Mucosa of stomach (tissue), 1 donor: ENCODE data around the gene FZR1.
"Not testable (repeated sequence)": the region's sequence is repeated elsewhere in the genome, so short reads cannot be mapped to it uniquely, and the experiment has no call there.

Source experiments
- H3K27me3 ChIP-seq: one replicate; pipeline ENCODE4 v1.7.0; 2013; ENCODE audit warnings: mild to moderate bottlenecking, low read length; ENCODE audit not compliant: control insufficient read depth, insufficient read depth
- H3K36me3 ChIP-seq: one replicate; pipeline ENCODE4 v1.7.0; 2013; ENCODE audit warnings: low read length; ENCODE audit not compliant: control insufficient read depth, insufficient read depth
- H3K4me1 ChIP-seq: one replicate; pipeline ENCODE4 v1.7.0; 2013; ENCODE audit warnings: mild to moderate bottlenecking, low read length; ENCODE audit not compliant: control insufficient read depth, insufficient read depth
- H3K4me3 ChIP-seq: one replicate; pipeline ENCODE4 v1.7.0; 2013; ENCODE audit warnings: low read length
- H3K9ac ChIP-seq: one replicate; pipeline ENCODE4 v1.7.0; 2013; ENCODE audit warnings: mild to moderate bottlenecking, low read length, moderate library complexity
- H3K9me3 ChIP-seq: one replicate; pipeline ENCODE4 v1.7.0; 2013; ENCODE audit warnings: mild to moderate bottlenecking, low read length, moderate library complexity; ENCODE audit not compliant: control insufficient read depth
- donor health status: Pancreatic carcinoma.

Gene FZR1

DNA sequence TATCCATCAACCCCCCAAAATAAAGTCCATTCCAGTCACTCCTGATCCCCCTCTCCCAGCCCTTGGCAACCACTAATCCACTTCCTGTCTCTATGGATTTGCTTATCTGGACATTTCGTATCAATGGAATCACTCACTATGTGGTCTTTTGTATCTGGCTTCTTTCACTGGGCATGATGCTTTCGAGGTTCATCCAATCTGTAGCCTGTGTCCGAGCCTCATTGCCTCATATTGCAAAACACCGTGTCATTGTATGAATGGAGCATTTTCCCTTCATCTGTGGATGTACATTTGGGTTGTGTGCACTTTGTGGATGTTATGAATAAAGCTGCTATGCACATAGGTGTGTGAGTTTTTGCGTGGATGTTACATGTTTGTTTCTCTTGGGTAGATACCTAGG is 1.4 kb upstream of the FZR1 start:
- no peak overlapping the region for H3K4me3 ChIP-seq
- peaks cover 3% of the 10 kb centered on the region for H3K4me1 ChIP-seq
- H3K36me3 ChIP-seq, result no peaks in the 10 kb centered on the region
- no peak overlapping the region for H3K9ac ChIP-seq
- no peaks in the 10 kb centered on the region for H3K27me3 ChIP-seq
- H3K9me3 ChIP-seq, result no peaks in the 10 kb centered on the region

DNA sequence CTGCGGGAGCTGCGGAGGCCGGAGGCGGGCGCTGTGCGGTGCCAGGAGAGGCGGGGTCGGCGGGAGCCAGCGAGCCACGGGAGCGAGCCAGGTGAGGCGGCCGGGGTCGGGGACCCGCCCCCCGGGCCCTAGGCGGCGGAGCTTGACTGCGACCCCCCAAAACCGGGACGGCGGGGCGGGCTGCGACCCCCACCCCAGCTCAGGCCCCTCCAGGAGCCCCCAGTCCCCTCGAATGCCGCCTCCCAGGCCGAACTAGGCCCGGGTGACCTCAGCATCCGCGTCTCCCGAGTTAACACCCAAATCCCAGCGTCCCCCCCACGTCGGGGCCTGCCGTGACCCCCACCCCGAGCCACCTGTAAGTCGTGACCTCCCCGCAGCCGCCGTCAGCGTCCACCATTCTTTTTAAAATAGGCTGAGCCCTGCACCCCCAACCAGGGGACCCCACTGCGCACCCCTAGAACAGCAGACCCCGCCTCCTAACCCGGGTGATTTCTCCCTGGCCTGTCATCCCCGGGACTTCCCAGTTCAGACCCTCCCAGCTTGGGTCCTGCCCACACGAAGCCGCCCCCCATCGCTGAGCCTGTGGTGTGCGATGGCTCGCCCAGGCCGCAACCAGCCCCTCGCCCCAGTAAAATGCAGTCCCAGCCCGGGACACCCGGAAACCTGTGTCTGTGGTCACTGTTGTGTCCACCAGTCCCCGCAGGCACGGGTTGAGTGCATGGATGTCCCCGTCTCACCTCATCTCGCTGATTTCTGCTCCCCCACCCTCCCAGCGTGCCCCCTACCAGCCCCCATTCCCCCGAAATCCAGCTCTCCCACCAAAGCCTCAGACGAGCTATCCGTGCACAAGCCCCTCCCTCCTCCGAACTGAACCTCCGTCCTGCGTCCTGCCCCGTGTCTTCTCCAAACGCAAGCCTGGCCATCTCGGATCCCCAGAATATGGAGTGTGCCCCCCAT is 551 bp downstream of the FZR1 start:
- Histone ChIP-seq H3K27me3 (no peaks in the 10 kb centered on the region), H3K9me3 (no peaks in the 10 kb centered on the region), H3K36me3 (no peaks in the 10 kb centered on the region), H3K4me3 (peak overlapping the region; percentile 63), H3K4me1 (peaks cover 2% of the 10 kb centered on the region), H3K9ac (peak overlapping the region; percentile 94)

DNA sequence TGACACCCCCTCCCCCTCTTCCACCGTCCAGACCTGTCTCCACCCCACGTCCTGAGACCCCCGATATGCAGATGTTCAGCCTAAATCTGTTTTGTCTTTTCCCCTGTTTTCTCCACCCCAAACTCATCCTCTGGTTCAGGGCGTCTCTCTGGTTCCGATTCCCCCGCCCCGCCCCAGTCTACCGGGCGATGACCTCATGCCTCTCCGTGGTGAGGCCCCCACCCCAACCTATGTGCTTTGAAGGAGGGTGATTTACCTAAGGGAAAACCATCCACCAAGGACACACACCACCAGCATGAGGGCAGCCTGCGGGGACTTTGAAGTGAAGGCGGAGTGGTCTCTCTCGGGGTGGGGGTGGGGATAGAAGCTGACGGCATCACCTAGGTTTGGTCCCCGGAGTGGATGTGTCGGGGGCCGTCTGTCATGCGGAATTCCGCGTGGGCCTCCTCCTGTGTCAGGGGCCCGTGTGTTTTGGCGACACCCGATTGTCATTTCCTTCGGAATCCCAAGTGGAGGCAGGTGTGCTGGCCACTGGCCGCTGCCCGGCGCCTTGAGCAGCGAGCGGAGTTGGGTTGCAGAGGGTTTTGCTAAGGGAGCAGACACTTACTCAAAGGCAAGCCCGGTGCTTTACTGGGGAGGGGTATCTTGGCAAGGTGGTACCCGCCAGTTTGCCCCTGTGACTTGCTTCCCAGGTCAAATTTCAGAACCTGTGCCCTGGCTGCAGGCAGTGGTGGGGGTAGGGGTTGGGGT is 1.4 kb downstream of the FZR1 start:
- peak overlapping the region; percentile 63 for H3K4me3 ChIP-seq
- peaks cover 4% of the 10 kb centered on the region for H3K4me1 ChIP-seq
- peak overlapping the region; percentile 94 for H3K9ac ChIP-seq
- H3K36me3 ChIP-seq, result no peaks in the 10 kb centered on the region
- H3K9me3 ChIP-seq, result no peaks in the 10 kb centered on the region
- no peaks in the 10 kb centered on the region for H3K27me3 ChIP-seq

DNA sequence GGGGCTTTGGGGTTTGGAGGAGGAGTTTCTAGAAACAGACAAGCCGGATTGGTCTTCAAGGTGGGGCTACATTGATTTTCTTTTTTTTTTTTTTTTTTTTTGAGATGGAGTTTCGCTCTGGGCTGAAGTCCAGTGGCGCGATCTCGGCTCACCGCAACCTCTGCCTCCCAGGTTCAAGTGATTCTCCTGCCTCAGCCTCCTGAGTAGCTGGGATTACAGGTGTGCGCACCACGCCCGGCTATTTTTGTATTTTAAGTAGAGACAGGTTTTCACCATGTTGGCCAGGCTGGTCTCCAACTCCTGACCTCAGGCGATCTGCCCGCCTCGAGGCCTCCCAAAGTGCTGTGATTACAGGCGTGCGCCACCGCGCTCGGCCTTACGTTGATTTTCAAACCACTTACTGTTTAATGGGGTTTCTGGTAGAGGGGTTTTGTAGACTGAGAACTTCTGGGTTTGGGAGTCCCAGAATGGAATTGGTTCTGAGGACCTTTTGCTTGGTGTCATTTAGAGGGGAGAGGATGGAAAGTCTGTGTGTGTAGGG is 2.1 kb downstream of the FZR1 start:
- H3K9me3 ChIP-seq, H3K27me3 ChIP-seq, H3K4me3 ChIP-seq, H3K36me3 ChIP-seq, H3K4me1 ChIP-seq, H3K9ac ChIP-seq: not testable (repeated sequence)

DNA sequence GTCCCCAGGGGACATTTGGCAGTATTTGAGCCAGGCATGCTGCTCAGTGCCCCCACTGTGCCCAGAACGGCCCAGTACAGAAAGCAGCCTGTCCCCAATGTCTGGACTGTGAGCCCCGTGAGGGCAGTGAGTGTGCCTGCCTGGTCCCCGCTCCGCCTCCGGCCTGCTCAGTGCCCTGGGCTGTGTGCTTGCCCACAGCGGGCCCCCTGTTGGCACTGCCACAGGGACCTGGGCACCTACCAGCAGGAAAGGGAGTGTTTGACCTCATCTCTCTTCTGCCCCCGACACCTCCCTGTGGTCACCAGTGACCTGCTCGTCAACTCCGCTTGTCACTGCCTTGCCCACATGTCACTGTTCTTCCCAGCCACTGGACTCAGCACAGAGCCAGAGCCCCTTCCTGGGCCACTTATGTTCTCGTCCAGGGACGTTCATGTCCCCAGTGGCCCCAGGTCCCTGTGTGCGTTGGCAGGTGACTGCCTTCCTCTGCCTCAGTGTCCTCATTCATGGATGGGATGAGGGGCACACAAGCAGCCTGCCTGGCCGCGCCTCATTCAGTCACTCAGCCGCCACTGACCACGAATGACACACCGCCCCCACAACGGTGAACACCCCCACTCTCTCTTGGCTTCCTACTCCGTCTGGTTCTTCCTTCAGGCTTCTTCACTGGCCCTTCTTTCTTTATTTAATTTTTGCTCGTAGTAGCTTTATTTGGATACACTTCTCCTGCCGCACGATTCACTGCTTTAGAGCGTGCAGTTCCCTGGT is 2.8 kb downstream of the FZR1 start:
- H3K27me3 ChIP-seq, result no peaks in the 10 kb centered on the region
- H3K9me3 ChIP-seq, result no peaks in the 10 kb centered on the region
- peaks cover 4% of the 10 kb centered on the region for H3K4me1 ChIP-seq
- no peaks in the 10 kb centered on the region for H3K36me3 ChIP-seq
- H3K9ac ChIP-seq, result no peak overlapping the region
- no peak overlapping the region for H3K4me3 ChIP-seq

DNA sequence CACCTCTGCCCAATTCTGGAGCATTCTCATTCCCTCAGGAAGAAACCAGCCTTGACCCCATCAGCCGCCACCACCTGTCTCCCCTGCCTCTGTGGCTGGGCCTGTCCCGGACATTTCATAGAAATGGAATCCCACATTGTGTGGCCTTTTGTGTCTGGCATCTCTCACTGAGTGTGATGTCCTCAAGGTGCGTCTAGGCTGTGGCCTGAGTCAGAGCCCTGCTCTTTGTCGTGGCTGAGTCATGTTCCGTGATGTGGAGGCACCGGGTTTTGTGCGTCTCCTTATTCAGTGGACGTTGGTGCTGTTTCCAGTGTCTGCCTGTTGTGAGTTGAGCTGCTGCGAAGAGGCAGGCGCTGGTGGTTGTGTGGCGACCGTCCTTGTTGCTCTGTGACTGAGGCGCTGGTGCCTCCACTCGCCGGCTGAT is 3.5 kb downstream of the FZR1 start:
- Histone ChIP-seq H3K36me3 (no peaks in the 10 kb centered on the region), H3K9me3 (no peaks in the 10 kb centered on the region), H3K4me3 (no peak overlapping the region), H3K9ac (no peak overlapping the region), H3K27me3 (no peaks in the 10 kb centered on the region), H3K4me1 (peaks cover 4% of the 10 kb centered on the region)

DNA sequence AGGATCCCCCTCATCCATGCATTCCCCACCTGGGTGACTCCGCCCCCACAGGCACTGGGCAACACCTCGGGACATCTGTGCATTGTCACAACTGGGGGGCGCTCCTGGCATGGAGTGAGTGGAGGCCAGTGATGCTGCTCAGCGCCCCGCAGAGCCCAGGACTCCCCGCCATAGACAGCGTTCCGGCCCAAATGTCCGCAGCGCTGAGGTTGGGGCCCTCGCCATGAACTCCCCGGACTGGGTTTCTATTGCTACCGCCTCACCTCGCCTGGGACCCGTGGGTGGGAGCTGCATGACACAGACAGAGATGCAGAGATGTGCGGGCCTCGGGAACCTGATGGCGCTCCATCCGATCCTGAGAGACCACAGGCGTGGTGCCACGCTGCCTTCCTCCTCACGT is 4.6 kb downstream of the FZR1 start:
- H3K9ac ChIP-seq, result no peak overlapping the region
- no peaks in the 10 kb centered on the region for H3K36me3 ChIP-seq
- H3K9me3 ChIP-seq, result no peaks in the 10 kb centered on the region
- no peak overlapping the region for H3K4me3 ChIP-seq
- H3K4me1 ChIP-seq, result peaks cover 4% of the 10 kb centered on the region
- no peaks in the 10 kb centered on the region for H3K27me3 ChIP-seq

DNA sequence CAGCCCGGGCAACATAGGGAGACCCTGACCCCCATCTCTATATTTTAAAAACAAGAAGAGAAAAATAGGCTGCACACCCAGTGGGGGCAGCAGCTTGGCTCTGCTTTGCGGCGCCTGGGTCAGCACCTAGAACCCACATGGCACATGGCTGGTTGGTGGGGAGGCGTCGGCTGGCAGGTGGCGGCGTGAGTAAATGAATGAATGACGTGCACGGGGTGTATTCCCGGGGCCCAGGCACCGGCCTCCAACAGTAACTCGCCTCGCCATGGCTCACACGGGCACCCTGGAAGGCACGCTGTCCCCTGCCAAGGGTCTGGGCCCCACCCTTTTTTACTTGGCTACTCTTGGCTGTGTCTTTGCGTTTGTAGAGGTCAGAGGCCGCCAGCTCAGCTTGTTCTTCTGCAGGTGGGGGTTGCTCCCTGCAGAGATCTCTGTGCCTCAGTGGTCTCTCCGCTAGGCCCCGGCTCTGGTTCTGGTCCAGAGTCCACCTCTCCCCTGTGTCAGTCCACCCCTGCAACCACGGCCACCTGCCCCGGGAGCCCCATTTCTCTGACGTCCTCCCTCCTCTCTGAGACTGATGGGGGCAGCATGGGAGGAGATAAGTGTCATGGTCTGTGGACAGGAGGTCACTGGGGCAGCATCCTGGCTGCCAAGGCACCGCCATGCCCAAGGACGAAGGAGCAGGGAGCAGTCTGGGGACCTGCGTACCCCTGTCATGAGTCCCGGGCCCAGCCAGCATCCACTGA is 5.6 kb downstream of the FZR1 start:
- H3K27me3 ChIP-seq, result no peaks in the 10 kb centered on the region
- H3K4me3 ChIP-seq, result no peak overlapping the region
- H3K9ac ChIP-seq, result no peak overlapping the region
- H3K4me1 ChIP-seq, result peaks cover 12% of the 10 kb centered on the region
- no peaks in the 10 kb centered on the region for H3K9me3 ChIP-seq
- H3K36me3 ChIP-seq, result no peaks in the 10 kb centered on the region

DNA sequence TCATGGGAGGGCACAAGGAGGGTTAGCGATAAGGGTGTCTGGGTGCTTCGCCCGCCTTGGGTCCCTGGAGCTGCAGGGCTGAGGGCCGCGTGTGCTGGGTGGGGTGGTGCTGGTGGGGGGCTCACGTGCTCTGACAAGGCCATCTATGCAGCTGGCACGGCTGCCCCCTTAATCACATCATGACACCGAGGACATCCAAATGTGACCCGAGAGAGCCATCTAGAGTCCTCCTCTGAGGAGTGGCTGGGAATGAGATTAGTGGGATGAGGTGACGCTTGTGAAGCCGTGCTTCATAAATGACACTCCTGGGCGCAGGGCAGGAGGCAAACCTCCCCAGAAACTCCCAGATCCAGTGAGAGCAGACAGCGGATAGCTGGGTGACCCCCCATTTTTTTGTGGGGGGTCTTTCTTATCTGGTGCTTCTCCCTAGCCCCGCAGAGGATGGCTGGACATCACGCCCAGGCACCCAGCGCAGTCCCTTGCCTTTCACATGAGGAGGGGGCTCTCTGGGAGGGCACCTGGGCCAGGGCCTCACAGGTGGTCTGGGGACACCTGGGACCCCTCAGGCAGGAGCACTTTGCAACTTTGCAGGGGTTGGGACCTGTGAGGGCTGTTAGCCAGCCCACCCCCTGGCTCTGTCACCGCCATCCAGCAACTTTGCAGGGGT is 6.6 kb downstream of the FZR1 start:
- no peaks in the 10 kb centered on the region for H3K36me3 ChIP-seq
- H3K9ac ChIP-seq, result no peak overlapping the region
- no peaks in the 10 kb centered on the region for H3K27me3 ChIP-seq
- no peak overlapping the region for H3K4me3 ChIP-seq
- H3K4me1 ChIP-seq, result peaks cover 17% of the 10 kb centered on the region
- no peaks in the 10 kb centered on the region for H3K9me3 ChIP-seq

DNA sequence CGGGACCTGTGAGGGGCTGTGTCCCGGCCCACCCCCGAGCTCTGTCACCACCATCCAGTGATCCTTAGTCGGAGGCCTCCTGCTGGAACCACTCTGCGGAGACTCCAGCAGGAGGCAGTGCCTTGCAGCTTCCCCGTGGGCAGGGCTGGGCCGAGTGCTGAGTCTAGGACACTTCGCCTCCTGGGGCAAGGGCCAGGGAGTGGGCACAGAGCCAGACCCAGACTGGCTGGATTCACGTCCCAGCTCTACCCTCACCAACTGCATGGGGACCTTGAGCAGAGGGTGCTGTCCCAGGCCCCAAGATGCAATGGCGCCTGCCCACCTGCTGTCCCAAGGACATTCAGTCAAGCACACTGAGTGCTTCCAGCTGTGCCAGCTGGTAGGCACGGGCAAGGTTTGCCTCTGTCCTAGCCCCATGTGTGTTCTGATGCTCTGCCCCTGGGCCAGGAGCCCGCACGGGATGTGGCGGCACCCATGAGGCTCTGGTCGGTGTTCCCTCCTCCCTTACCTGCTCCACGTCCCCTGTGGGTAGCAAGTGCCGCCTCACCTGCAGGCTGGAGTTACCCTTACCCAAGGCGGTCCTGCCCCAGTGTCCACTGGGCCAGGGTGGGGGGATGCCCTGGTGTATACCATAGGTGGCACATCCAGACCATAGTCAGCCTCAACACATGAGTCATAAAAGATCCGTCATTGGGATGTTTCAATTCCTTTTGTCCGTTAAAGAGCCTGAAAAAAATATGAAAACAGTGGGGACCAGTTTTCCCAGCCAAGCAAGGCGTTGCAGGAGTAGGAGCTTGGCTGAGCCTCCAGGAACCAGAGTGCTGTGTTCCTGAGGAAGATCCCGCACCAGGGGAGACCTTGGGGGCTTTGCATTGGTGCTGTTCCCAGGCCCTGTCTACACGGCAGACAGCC is 7.4 kb downstream of the FZR1 start:
- Histone ChIP-seq H3K4me1 (peaks cover 17% of the 10 kb centered on the region), H3K36me3 (no peaks in the 10 kb centered on the region), H3K9ac (no peak overlapping the region), H3K9me3 (no peaks in the 10 kb centered on the region), H3K4me3 (no peak overlapping the region), H3K27me3 (no peaks in the 10 kb centered on the region)
